CD4-positive, alpha-beta memory T cell (primary cell): Measurements from ENCODE around the gene CCDC3. TPM values are rescaled to one million over a fixed set of nuclear protein-coding genes. Genes with fewer than 3 reads are reported as not detected.
A peak's percentile ranks its signal among the peaks of the same experiment; 100 is the strongest.

Experiments used
- CTCF ChIA-PET: fragments of 350-600 bp; sonication (Branson Sonifier 250); formaldehyde crosslinking; loops from one replicate; lab custom pipeline; 2021; ENCODE audit warnings: inconsistent platforms; ENCODE audit not compliant: partially characterized antibody; lab: Charles Lee
- POLR2A ChIA-PET: fragments of 350-600 bp; sonication (Branson Sonifier 250); formaldehyde crosslinking; loops from one replicate; lab custom pipeline; 2021; ENCODE audit not compliant: partially characterized antibody; lab: Charles Lee
- DNase-seq, 5 donors: peaks; one replicate each; pipeline versions ENCODE4 v3.0.0 to v3.0.0-alpha.2; 2020 to 2022; ENCODE audit warnings: mixed read lengths in 1 of 5
- H3K27ac ChIP-seq: one replicate; pipeline ENCODE4 v1.7.0; 2013; ENCODE audit warnings: low read depth, low read length
- H3K27me3 ChIP-seq: 2 replicates; pipeline ENCODE4 v1.7.0; 2013; ENCODE audit warnings: mild to moderate bottlenecking, low read length, moderate library complexity; ENCODE audit not compliant: insufficient read depth
- H3K36me3 ChIP-seq: 2 replicates; pipeline ENCODE4 v1.7.0; 2013; ENCODE audit warnings: mild to moderate bottlenecking, low read length, moderate library complexity; ENCODE audit not compliant: insufficient read depth
- H3K4me1 ChIP-seq: 2 replicates; pipeline ENCODE4 v1.7.0; 2013; ENCODE audit warnings: mild to moderate bottlenecking, low read length, moderate library complexity; ENCODE audit not compliant: insufficient read depth
- H3K4me3 ChIP-seq, 2 donors: one replicate each; pipeline ENCODE4 v1.7.0; 2013; ENCODE audit warnings: low read length in 2 of 2, mild to moderate bottlenecking in 1 of 2
- H3K9me3 ChIP-seq, 2 donors: one replicate each; pipeline ENCODE4 v1.7.0; 2013; ENCODE audit warnings: low read length in 2 of 2, control low read depth in 1 of 2; ENCODE audit not compliant: control insufficient read depth in 1 of 2
- H3K27ac Mint-ChIP-seq, 7 donors: one replicate each; pipeline ENCODE4 v1.8.0; 2020 to 2021; ENCODE audit warnings: mixed read lengths in 7 of 7, mild to moderate bottlenecking in 6 of 7, inconsistent platforms in 3 of 7, moderate library complexity in 3 of 7
- H3K27me3 Mint-ChIP-seq, 2 donors: one replicate each; pipeline ENCODE4 v1.8.0; 2020 to 2021; ENCODE audit warnings: mixed read lengths in 2 of 2
- H3K36me3 Mint-ChIP-seq, 2 donors: one replicate each; pipeline ENCODE4 v1.8.0; 2020 to 2021; ENCODE audit warnings: mixed read lengths in 2 of 2, inconsistent platforms in 1 of 2, mild to moderate bottlenecking in 1 of 2
- H3K4me1 Mint-ChIP-seq, 4 donors: one replicate each; pipeline ENCODE4 v1.8.0; 2020 to 2021; ENCODE audit warnings: mixed read lengths in 4 of 4, mild to moderate bottlenecking in 1 of 4
- H3K4me3 Mint-ChIP-seq, 8 donors: one replicate each; pipeline ENCODE4 v1.8.0; 2020 to 2021; ENCODE audit warnings: mixed read lengths in 8 of 8, mild to moderate bottlenecking in 7 of 8, moderate library complexity in 6 of 8, inconsistent platforms in 3 of 8
- H3K9me3 Mint-ChIP-seq, 8 donors: one replicate each; pipeline ENCODE4 v1.8.0; 2020 to 2021; ENCODE audit warnings: mixed read lengths in 8 of 8, mild to moderate bottlenecking in 5 of 8, inconsistent platforms in 3 of 8, moderate library complexity in 1 of 8
- intact Hi-C: fragments of 100-400 bp; cut with micrococcal nuclease; formaldehyde crosslinking; loops from one replicate; pipeline ENCODE4 v1.15.1; 2023
- polyA plus RNA-seq, 2 donors: library from polyadenylated mRNA; unstranded; fragments of 300-500 nt; fragmentation: Illumina TruSeq; gene quantifications; one replicate each; pipeline ENCODE4 v1.2.3, GENCODE V29; 2021
- total RNA-seq, 2 experiments: library from RNA; stranded (reverse); gene quantifications; one replicate each; pipeline ENCODE4 v1.2.3, GENCODE V29; 2021

The CCDC3 gene
- total and polyA plus RNA-seq, 4 experiments from 2014 or later = not detected

GRCh38 chr10:12877150-12877549 is 124.4 kb downstream of the CCDC3 start:
- POLR2A ChIA-PET = no interaction called here
- Mint-ChIP-seq H3K9me3 (peaks cover 0 to 9% (median 2%) of the 10 kb centered on the region in 8 donors), H3K4me3 (no peak overlapping the region), H3K36me3 (no peaks in the 10 kb centered on the region), H3K27ac (no peak overlapping the region), H3K27me3 (peaks cover 2 to 14% of the 10 kb centered on the region in 2 donors), H3K4me1 (no peaks in the 10 kb centered on the region)
- Histone ChIP-seq H3K27me3 (no peaks in the 10 kb centered on the region), H3K36me3 (no peaks in the 10 kb centered on the region), H3K27ac (no peak overlapping the region), H3K9me3 (no peaks in the 10 kb centered on the region), H3K4me1 (no peaks in the 10 kb centered on the region), H3K4me3 (no peak overlapping the region)
- intact Hi-C loops = no loop called here
- CTCF ChIA-PET = no interaction called here
- no peak for DNase-seq

- DNase-seq = no peak
- Mint-ChIP-seq H3K4me1 (no peaks in the 10 kb centered on the region), H3K27ac (no peak overlapping the region), H3K27me3 (peaks cover 2 to 14% of the 10 kb centered on the region in 2 donors), H3K4me3 (no peak overlapping the region), H3K9me3 (peaks cover 0 to 7% (median 2%) of the 10 kb centered on the region in 8 donors), H3K36me3 (no peaks in the 10 kb centered on the region)
- Histone ChIP-seq H3K27me3 (no peaks in the 10 kb centered on the region), H3K4me3 (no peak overlapping the region), H3K9me3 (no peaks in the 10 kb centered on the region), H3K36me3 (no peaks in the 10 kb centered on the region), H3K27ac (no peak overlapping the region), H3K4me1 (no peaks in the 10 kb centered on the region)
- CTCF ChIA-PET = interaction anchor here (2.0 kb wide), 1 partner anchor 8 kb away, joined by 6 read pairs; no protein-coding TSS in a partner anchor
- POLR2A ChIA-PET = no interaction called here
- intact Hi-C loops = no loop called here
Observed at GRCh38 chr10:12876266-12876665, 125.2 kb downstream of the CCDC3 start.

DNA sequence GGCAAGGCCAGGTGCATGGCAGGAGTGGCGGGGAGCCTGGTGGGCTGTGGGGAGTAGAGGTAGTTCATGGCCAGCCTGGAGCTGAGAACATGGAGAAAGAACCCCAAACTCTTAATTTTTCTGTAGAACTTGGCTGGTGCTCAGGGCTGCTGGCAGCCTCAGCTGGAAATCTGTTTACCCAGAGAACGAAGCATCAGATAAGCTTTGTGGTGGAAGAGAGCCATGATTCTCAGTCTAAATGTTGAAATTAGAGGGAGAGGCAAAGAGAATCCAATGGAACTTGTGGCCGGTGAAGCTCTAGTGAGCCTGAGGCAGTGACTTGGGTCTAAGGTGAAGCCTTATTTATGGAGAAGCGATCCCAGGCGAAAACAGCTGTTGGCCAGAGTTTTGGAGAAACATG is 126.4 kb downstream of the CCDC3 start:
- CTCF ChIA-PET = interaction anchor here (2.0 kb wide), 1 partner anchor 9 kb away, joined by 6 read pairs; no protein-coding TSS in a partner anchor

DNA sequence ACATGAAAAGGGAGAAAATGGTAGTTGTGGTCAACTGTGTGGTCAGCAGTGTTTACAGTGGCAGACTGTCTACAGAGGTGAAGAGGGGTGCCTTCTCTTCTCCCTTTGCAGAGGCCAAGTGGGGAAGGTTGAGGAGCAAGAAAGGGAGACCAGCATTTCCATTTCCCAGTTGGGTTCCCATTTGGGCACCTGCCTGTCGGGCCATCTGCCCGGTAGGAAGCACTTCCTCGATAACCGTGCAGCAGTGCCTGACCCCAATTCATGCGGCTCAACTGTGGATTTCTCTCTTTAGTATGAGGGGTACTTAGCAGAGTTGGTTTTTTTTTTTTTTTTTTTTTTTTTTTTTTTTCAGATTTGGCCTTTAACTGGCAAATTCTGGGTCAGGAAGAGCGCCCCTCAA is 127.0 kb downstream of the CCDC3 start:
- no peaks in the 10 kb centered on the region for H3K4me1 ChIP-seq
- Mint-ChIP-seq H3K4me3 (no peak overlapping the region), H3K4me1 (no peaks in the 10 kb centered on the region), H3K36me3 (no peaks in the 10 kb centered on the region), H3K9me3 (peaks cover 0 to 2% (median under 1%) of the 10 kb centered on the region in 8 donors), H3K27ac (peak overlapping the region in 1 of 7 donors; percentile 33), H3K27me3 (peaks cover 2 to 9% of the 10 kb centered on the region in 2 donors)
- no peak overlapping the region for H3K27ac ChIP-seq
- DNase-seq = no peak
- no peaks in the 10 kb centered on the region for H3K9me3 ChIP-seq
- intact Hi-C loops = no loop called here
- ChIA-PET POLR2A (no interaction called here), CTCF (interaction anchor here (2.0 kb wide), 1 partner anchor 10 kb away, joined by 6 read pairs; no protein-coding TSS in a partner anchor)
- H3K27me3 ChIP-seq = no peaks in the 10 kb centered on the region
- H3K36me3 ChIP-seq = no peaks in the 10 kb centered on the region
- H3K4me3 ChIP-seq = no peak overlapping the region

More for the DNA sequence above, 126.4 kb downstream of the CCDC3 start:
- H3K4me3 Mint-ChIP-seq = no peak overlapping the region
- no peak overlapping the region for H3K4me3 ChIP-seq
- no peaks in the 10 kb centered on the region for H3K9me3 ChIP-seq
- H3K27ac ChIP-seq = no peak overlapping the region
- no peak for DNase-seq
- no peaks in the 10 kb centered on the region for H3K36me3 ChIP-seq
- peaks cover 0 to 7% (median 1%) of the 10 kb centered on the region in 8 donors for H3K9me3 Mint-ChIP-seq
- no peak overlapping the region for H3K27ac Mint-ChIP-seq
- no peaks in the 10 kb centered on the region for H3K27me3 ChIP-seq
- no peaks in the 10 kb centered on the region for H3K36me3 Mint-ChIP-seq
- intact Hi-C loops = no loop called here
- H3K4me1 Mint-ChIP-seq = no peaks in the 10 kb centered on the region
- peaks cover 2 to 13% of the 10 kb centered on the region in 2 donors for H3K27me3 Mint-ChIP-seq
- POLR2A ChIA-PET = no interaction called here
- no peaks in the 10 kb centered on the region for H3K4me1 ChIP-seq

DNA sequence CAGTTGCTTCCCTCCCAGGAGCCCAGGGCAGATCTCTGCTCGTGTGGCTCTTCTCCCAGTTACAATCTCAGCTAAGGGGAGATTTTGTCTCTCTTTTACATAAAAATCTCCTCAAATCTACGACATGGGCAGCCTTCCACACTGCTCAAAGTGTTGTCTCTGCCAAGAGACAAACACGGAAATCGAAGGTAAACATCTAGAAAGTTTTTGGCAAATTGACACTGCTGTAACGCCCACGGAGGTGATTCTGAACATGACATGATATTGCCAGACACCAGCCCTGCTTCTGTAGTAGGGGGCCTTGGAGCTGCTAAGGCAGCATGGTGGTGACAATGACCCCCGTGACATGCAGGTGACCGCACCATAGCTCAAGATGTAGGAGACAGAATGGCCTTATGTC is 128.3 kb downstream of the CCDC3 start:
- H3K4me3 ChIP-seq = no peak overlapping the region
- no peak for DNase-seq
- Mint-ChIP-seq H3K4me3 (no peak overlapping the region), H3K27ac (no peak overlapping the region), H3K9me3 (peaks cover 0 to 2% (median 0%) of the 10 kb centered on the region in 8 donors), H3K36me3 (no peaks in the 10 kb centered on the region), H3K27me3 (peaks cover 2 to 6% of the 10 kb centered on the region in 2 donors), H3K4me1 (peaks cover 0 to 1% (median 0%) of the 10 kb centered on the region in 4 donors)
- H3K9me3 ChIP-seq = no peaks in the 10 kb centered on the region
- ChIA-PET CTCF (no interaction called here), POLR2A (no interaction called here)
- intact Hi-C loops = no loop called here
- no peaks in the 10 kb centered on the region for H3K4me1 ChIP-seq
- no peak overlapping the region for H3K27ac ChIP-seq
- no peaks in the 10 kb centered on the region for H3K27me3 ChIP-seq
- no peaks in the 10 kb centered on the region for H3K36me3 ChIP-seq

DNA sequence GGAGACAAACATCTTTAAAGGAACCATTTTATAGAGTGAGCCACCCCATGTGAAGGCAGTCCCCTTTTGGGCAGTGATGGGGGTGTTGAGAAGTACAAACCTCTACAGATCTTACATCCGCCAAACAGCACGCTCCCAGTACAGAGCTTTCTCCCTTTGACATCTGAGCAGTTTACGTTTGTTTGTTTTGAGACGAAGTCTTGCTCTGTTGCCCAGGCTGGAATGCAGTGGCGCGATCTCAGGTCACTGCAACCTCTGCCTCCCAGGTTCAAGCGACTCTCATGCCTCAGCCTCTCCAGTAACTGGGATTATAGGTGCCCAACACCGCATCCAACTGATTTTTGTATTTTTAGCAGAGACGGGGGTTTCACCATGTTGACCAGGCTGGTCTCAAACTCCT is 128.9 kb downstream of the CCDC3 start:
- CTCF ChIA-PET = no interaction called here

GRCh38 chr10:12869427-12869826 is 132.1 kb downstream of the CCDC3 start:
- ChIA-PET POLR2A (no interaction called here), CTCF (no interaction called here)
- Histone ChIP-seq H3K9me3 (no peaks in the 10 kb centered on the region), H3K27me3 (no peaks in the 10 kb centered on the region), H3K4me1 (no peaks in the 10 kb centered on the region), H3K4me3 (no peak overlapping the region), H3K27ac (no peak overlapping the region), H3K36me3 (no peaks in the 10 kb centered on the region)
- DNase-seq = no peak
- Mint-ChIP-seq H3K27ac (no peak overlapping the region), H3K36me3 (no peaks in the 10 kb centered on the region), H3K27me3 (no peaks in the 10 kb centered on the region), H3K9me3 (no peaks in the 10 kb centered on the region), H3K4me3 (no peak overlapping the region), H3K4me1 (peaks cover 0 to 2% (median 0%) of the 10 kb centered on the region in 4 donors)
- intact Hi-C loops = no loop called here

More for the DNA sequence above, 128.9 kb downstream of the CCDC3 start:
- no peaks in the 10 kb centered on the region for H3K36me3 ChIP-seq
- no peak overlapping the region for H3K27ac Mint-ChIP-seq
- H3K4me1 ChIP-seq = no peaks in the 10 kb centered on the region
- peaks cover 0 to 2% (median 0%) of the 10 kb centered on the region in 4 donors for H3K4me1 Mint-ChIP-seq
- intact Hi-C loops = no loop called here
- POLR2A ChIA-PET = no interaction called here
- H3K36me3 Mint-ChIP-seq = no peaks in the 10 kb centered on the region
- no peak overlapping the region for H3K27ac ChIP-seq
- no peaks in the 10 kb centered on the region for H3K27me3 ChIP-seq
- no peaks in the 10 kb centered on the region for H3K9me3 ChIP-seq
- no peaks in the 10 kb centered on the region for H3K9me3 Mint-ChIP-seq
- DNase-seq = no peak
- H3K4me3 ChIP-seq = no peak overlapping the region
- no peak overlapping the region for H3K4me3 Mint-ChIP-seq
- peaks cover 2 to 4% of the 10 kb centered on the region in 2 donors for H3K27me3 Mint-ChIP-seq
